ENCODE data around the gene TLE3.

Gene TLE3

GRCh38 chr15:70091726-70092463 lies 5.8 kb downstream of the TLE3 start:
- peaks cover 22% of the 10 kb centered on the region for H3K79me2 ChIP-seq (ENCODE audit: insufficient read depth, low read length)
- H3K36me3 ChIP-seq (ENCODE audit: low read length): peaks cover 11% of the 10 kb centered on the region; the same call in 1 of the 2 replicates
- H3K4me2 ChIP-seq (ENCODE audit: low read depth, low read length, poor library complexity, severe bottlenecking): no peak overlapping the region
- H3K4me3 ChIP-seq (ENCODE audit: insufficient read depth, low read length, poor library complexity, severe bottlenecking): no peak overlapping the region
- H3K27ac ChIP-seq (ENCODE audit: low read depth, low read length): no peak overlapping the region
- no peak overlapping the region for H3K9ac ChIP-seq (ENCODE audit: low read length)
- no peaks in the 10 kb centered on the region for H3K27me3 ChIP-seq (ENCODE audit: low read length)
- H2AFZ ChIP-seq (ENCODE audit: low read depth, low read length, severe bottlenecking): no peak overlapping the region
- H3K9me2 ChIP-seq (replicated peaks; ENCODE audit: insufficient read depth, low read length): no peaks in the 10 kb centered on the region
- H4K20me1 ChIP-seq (ENCODE audit: low read depth, low read length): 0 out of 2 replicates have a peak, but pooled peaks cover 5% of the 10 kb centered on the region
- no peaks in the 10 kb centered on the region for H3F3A ChIP-seq (ENCODE audit: insufficient read depth)
- TF ChIP-seq CTCF (IDR thresholded peaks at IDR 0.05; ENCODE audit: insufficient read depth, low read length, poor library complexity, severe bottlenecking) (no peak), EZH2phosphoT487 (conservative IDR thresholded peaks at IDR 0.05; ENCODE audit: low read length) (no peak)
- H3K9me3 ChIP-seq (ENCODE audit: insufficient read depth, low read length): no peaks in the 10 kb centered on the region

GRCh38 chr15:70090436-70091296 lies 7.1 kb downstream of the TLE3 start:
- Histone ChIP-seq H3K9me2 (replicated peaks; ENCODE audit: insufficient read depth, low read length) (no peaks in the 10 kb centered on the region), H3K27ac (ENCODE audit: low read depth, low read length) (no peak overlapping the region), H3K9me3 (ENCODE audit: insufficient read depth, low read length) (no peaks in the 10 kb centered on the region), H3K9ac (ENCODE audit: low read length) (no peak overlapping the region), H2AFZ (ENCODE audit: low read depth, low read length, severe bottlenecking) (no peak overlapping the region), H3K4me3 (ENCODE audit: insufficient read depth, low read length, poor library complexity, severe bottlenecking) (no peak overlapping the region), H4K20me1 (ENCODE audit: low read depth, low read length) (0 out of 2 replicates have a peak, but pooled peaks cover 5% of the 10 kb centered on the region), H3K27me3 (ENCODE audit: low read length) (no peaks in the 10 kb centered on the region), H3K79me2 (ENCODE audit: insufficient read depth, low read length) (peaks cover 22% of the 10 kb centered on the region), H3K36me3 (ENCODE audit: low read length) (peaks cover 11% of the 10 kb centered on the region; the same call in 1 of the 2 replicates), H3K4me2 (ENCODE audit: low read depth, low read length, poor library complexity, severe bottlenecking) (no peak overlapping the region), H3F3A (ENCODE audit: insufficient read depth) (no peaks in the 10 kb centered on the region)
- TF ChIP-seq EZH2phosphoT487 (conservative IDR thresholded peaks at IDR 0.05; ENCODE audit: low read length) (no peak), CTCF (IDR thresholded peaks at IDR 0.05; ENCODE audit: insufficient read depth, low read length, poor library complexity, severe bottlenecking) (no peak)

- TF ChIP-seq CTCF (IDR thresholded peaks at IDR 0.05; ENCODE audit: insufficient read depth, low read length, poor library complexity, severe bottlenecking) (no peak), EZH2phosphoT487 (conservative IDR thresholded peaks at IDR 0.05; ENCODE audit: low read length) (no peak)
- no peak overlapping the region for H3K27ac ChIP-seq (ENCODE audit: low read depth, low read length)
- H3K9ac ChIP-seq (ENCODE audit: low read length): no peak overlapping the region
- H3K4me3 ChIP-seq (ENCODE audit: insufficient read depth, low read length, poor library complexity, severe bottlenecking): no peak overlapping the region
- no peaks in the 10 kb centered on the region for H3F3A ChIP-seq (ENCODE audit: insufficient read depth)
- no peaks in the 10 kb centered on the region for H3K9me2 ChIP-seq (replicated peaks; ENCODE audit: insufficient read depth, low read length)
- H3K79me2 ChIP-seq (ENCODE audit: insufficient read depth, low read length): peaks cover 20% of the 10 kb centered on the region
- no peaks in the 10 kb centered on the region for H3K27me3 ChIP-seq (ENCODE audit: low read length)
- no peak overlapping the region for H3K4me2 ChIP-seq (ENCODE audit: low read depth, low read length, poor library complexity, severe bottlenecking)
- no peak overlapping the region for H2AFZ ChIP-seq (ENCODE audit: low read depth, low read length, severe bottlenecking)
- peaks cover 11% of the 10 kb centered on the region; the same call in 1 of the 2 replicates for H3K36me3 ChIP-seq (ENCODE audit: low read length)
- H3K9me3 ChIP-seq (ENCODE audit: insufficient read depth, low read length): no peaks in the 10 kb centered on the region
- H4K20me1 ChIP-seq (ENCODE audit: low read depth, low read length): 0 out of 2 replicates have a peak, but pooled peaks cover 5% of the 10 kb centered on the region
Observed at GRCh38 chr15:70089692-70089971, 8.1 kb downstream of the TLE3 start.
